Esophagus muscularis mucosa (tissue), 4 donors: ENCODE results near the gene UBE2J2. TPM values are rescaled to one million over a fixed set of nuclear protein-coding genes. Genes with fewer than 3 reads are reported as not detected.

Experiments
- DNase-seq: peaks from one replicate; pipeline ENCODE4 v3.0.0-alpha.2; 2017; ENCODE audit errors: extremely low spot score
- H3K27ac ChIP-seq, 4 donors: fragments of 200-600 bp; sonication (generic); replicated peaks in 1 of 4; 1 replicate in 3 of 4; 2 replicates in 1 of 4; pipeline ENCODE4 v1.5.1; 2016 to 2019; ENCODE audit warnings: mild to moderate bottlenecking in 1 of 4
- H3K27me3 ChIP-seq, 4 donors: fragments of 200-600 bp; sonication (generic); one replicate each; pipeline versions ENCODE4 v1.5.1 to v1.6.0; 2016 to 2019
- H3K36me3 ChIP-seq, 4 donors: fragments of 200-600 bp; sonication (generic); one replicate each; pipeline ENCODE4 v1.5.1; 2016 to 2019
- H3K4me1 ChIP-seq, 4 donors: fragments of 200-600 bp; sonication (generic); one replicate each; pipeline ENCODE4 v1.5.1; 2016 to 2019
- H3K4me3 ChIP-seq, 4 donors: fragments of 200-600 bp; sonication (generic); 1 replicate in 2 of 4; 2 replicates in 2 of 4; pipeline ENCODE4 v1.5.1; 2016 to 2019; ENCODE audit warnings: mild to moderate bottlenecking in 4 of 4, moderate library complexity in 1 of 4
- H3K9me3 ChIP-seq, 4 donors: fragments of 200-600 bp; sonication (generic); 1 replicate in 3 of 4; 2 replicates in 1 of 4; pipeline ENCODE4 v1.5.1; 2016 to 2019
- EP300 ChIP-seq: sonication (generic); formaldehyde crosslinking; IDR thresholded peaks from one replicate; pipeline ENCODE4 v1.6.1; 2017; ENCODE audit warnings: antibody characterized with exemption
- POLR2A ChIP-seq: fragments of 450-650 bp; IDR thresholded peaks from one replicate; pipeline ENCODE4 v1.6.1; 2017; ENCODE audit warnings: antibody characterized with exemption, moderate library complexity, mild to moderate bottlenecking, low read depth
- POLR2AphosphoS5 ChIP-seq, 2 donors: sonication (generic); formaldehyde crosslinking; IDR thresholded peaks; one replicate each; pipeline ENCODE4 v1.6.1; 2017; ENCODE audit warnings: antibody characterized with exemption in 2 of 2
- WGBS: methylation state at CpG from one replicate; pipeline ENCODE4 v1.1.5; 2018; 5-methylcytosine and 5-hydroxymethylcytosine counted together
- intact Hi-C: fragments of 100-400 bp; cut with DNase I; formaldehyde crosslinking; loops from one replicate; pipeline ENCODE4 v1.15.1; 2023
- total RNA-seq, 4 donors: library from RNA; depleted of rRNA; stranded (reverse); fragments of >200 nt; gene quantifications; one replicate each; pipeline versions ENCODE4 v1.1.0 to v1.2.1, GENCODE V29; 2016
- TF ChIP-seq, protein P1 (sequence below), 3 experiments: fragments of 200-600 bp in 2 of 3; fragments of 450-650 bp in 1 of 3; sonication (generic) in 2 of 3; IDR thresholded peaks; one replicate each; pipeline ENCODE4 v1.5.1; 2017 to 2019; ENCODE audit warnings: antibody characterized with exemption in 3 of 3, mild to moderate bottlenecking in 2 of 3, moderate library complexity in 1 of 3

Gene UBE2J2
- total RNA-seq, 4 donors from 2014 or later = 34.9 to 61.4 (median 49.5) TPM

DNA sequence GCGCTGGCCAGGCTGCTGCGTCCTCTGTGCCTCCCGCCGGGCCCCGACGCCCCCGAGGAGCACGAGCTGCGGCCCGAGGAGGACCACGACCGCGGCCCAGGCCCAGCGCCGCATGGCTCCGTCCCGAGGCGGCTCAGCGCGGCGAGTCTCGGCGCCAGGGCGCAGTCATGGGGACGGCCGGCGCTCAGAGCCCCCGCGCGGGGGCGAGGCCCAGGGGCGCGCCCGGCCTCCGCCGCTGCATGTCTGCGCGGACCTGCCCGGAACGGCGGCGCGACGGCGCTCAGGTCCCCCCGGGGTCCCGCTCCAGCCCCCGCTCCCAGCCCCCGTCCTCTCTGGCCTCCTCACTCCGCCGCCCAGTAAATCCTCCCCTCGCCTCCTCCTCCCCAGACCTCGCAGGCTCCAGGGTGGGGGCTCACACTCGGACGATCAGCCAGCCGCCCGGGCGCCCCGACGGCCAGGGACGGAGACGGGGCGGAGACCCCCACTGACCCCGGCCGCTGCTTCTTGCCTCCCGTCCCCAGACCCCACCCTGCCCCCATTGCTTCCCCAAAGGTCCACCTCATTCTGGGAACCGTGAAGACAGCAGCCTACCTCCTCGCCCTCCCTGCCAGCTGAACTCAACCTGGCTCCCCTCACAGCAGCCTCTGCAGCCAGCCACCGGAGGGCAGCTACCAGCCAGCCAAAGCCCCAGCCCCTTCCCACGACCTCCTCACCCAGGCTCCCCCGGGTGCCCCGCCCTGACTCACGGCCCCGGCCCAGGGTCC is 26.9 kb downstream of the UBE2J2 start, which contains the start of gene C1QTNF12:
C1QTNF12 (minus strand) TSS at position 146 of the 764 bp plus-strand sequence; CDS start at position 114, 32 bp downstream.
- Histone ChIP-seq H3K27ac (no peak within 1 kb of the TSS), H3K4me3 (peak within 1 kb of the TSS in 2 of 4 donors; percentile 5 to 24), H3K36me3 (peaks cover 0 to 31% (median 6%) of the 10 kb centered on the region in 4 donors), H3K9me3 (no peaks in the 10 kb centered on the region), H3K27me3 (peaks cover 0 to 41% (median 18%) of the 10 kb centered on the region in 4 donors), H3K4me1 (peaks cover 3 to 19% (median 15%) of the 10 kb centered on the region in 4 donors)
- no peak for DNase-seq
- TF ChIP-seq POLR2AphosphoS5 (IDR thresholded peaks at IDR 0.05) (no peak), POLR2A (no peak), EP300 (no peak)
- TF ChIP-seq, protein P1, sequence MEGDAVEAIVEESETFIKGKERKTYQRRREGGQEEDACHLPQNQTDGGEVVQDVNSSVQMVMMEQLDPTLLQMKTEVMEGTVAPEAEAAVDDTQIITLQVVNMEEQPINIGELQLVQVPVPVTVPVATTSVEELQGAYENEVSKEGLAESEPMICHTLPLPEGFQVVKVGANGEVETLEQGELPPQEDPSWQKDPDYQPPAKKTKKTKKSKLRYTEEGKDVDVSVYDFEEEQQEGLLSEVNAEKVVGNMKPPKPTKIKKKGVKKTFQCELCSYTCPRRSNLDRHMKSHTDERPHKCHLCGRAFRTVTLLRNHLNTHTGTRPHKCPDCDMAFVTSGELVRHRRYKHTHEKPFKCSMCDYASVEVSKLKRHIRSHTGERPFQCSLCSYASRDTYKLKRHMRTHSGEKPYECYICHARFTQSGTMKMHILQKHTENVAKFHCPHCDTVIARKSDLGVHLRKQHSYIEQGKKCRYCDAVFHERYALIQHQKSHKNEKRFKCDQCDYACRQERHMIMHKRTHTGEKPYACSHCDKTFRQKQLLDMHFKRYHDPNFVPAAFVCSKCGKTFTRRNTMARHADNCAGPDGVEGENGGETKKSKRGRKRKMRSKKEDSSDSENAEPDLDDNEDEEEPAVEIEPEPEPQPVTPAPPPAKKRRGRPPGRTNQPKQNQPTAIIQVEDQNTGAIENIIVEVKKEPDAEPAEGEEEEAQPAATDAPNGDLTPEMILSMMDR (IDR thresholded peaks at IDR 0.05) = no peak
- intact Hi-C loops = no loop called here
- 2% methylated on average over 9 of the region's 74 CpGs for WGBS

DNA sequence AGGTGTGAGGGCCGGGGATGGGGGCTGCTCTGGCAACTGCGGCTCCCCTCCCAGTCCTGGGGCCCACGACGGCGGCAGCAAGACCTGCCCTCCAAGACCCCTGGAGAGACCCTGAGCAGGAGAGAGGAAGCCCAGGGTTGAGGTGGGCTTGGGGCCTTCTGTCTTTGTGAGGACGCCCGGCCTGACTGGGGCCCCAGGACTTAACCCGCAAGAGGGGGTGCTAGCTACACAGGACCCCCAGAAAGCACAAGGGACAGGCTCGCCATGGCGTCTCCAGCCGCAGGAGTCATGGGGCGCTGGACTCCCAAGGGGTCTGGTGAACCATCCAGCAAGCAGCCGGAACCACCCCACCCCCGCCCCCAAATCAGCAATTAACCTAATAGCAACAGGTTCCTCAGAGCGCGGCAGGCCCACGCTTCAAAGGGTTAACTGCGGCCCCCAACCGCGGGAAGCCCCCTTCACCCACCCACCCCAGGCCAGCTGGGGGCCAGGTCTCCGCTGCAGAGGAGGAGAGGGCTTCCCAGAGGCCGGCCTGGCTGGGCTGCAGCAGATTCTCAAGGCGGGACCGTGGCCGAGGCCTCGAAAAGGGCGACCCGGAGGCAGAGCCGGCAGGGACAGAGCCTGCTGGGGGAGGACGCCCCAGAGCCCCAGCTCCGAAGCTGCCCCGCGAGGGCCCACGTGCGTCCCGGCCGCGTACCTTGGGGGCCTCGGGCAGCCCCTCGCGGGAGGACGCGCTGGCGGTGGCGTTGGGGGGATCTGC is 27.7 kb downstream of the UBE2J2 start:
- intact Hi-C loops = no loop called here
- Histone ChIP-seq H3K27me3 (peaks cover 0 to 49% (median 18%) of the 10 kb centered on the region in 4 donors), H3K9me3 (no peaks in the 10 kb centered on the region), H3K27ac (no peak overlapping the region), H3K36me3 (peaks cover 0 to 28% (median 4%) of the 10 kb centered on the region in 4 donors), H3K4me1 (peaks cover 3 to 19% (median 15%) of the 10 kb centered on the region in 4 donors), H3K4me3 (peak overlapping the region in 2 of 4 donors; percentile 5 to 24)
- WGBS = 80% methylated on average over 7 of the region's 45 CpGs
- TF ChIP-seq, protein P1 (IDR thresholded peaks at IDR 0.05) = no peak
- no peak for TF ChIP-seq EP300
- no peak for TF ChIP-seq POLR2A
- no peak for TF ChIP-seq POLR2AphosphoS5 (IDR thresholded peaks at IDR 0.05)
- no peak for DNase-seq

DNA sequence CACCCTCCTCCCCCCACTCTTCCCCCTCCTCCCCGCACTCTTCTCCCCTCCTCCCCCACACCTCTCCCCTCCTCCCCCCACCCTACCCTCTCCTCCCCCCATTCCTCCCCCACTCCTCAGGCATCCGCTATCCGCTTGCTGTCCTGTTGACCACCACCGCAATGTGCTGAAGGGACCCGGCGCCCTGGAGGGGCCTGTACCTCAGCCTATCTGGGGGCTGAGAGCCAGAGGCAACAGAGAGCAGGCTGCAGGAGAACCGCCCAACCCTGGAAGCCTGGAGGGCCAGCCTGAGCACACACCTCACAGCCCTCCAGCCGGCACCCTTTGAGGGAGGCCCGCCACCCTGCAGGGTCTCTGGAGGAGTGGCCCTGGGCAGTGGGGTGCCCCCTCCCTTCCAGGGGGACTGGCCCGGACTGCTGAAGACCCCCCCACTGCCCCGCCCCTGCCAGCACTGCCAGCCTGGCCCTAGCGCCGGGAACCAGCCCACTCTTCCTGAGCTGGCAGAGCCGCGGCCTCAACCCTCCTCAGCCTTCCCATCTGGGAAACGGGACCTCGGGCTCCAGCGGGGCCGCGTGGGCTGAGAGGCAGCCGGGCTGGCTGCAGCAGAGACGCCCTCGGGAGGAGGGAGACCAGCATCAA is 28.4 kb downstream of the UBE2J2 start:
- Histone ChIP-seq H3K4me3 (no peak overlapping the region), H3K9me3 (no peaks in the 10 kb centered on the region), H3K27ac (no peak overlapping the region), H3K27me3 (peaks cover 0 to 56% (median 18%) of the 10 kb centered on the region in 4 donors), H3K4me1 (peaks cover 3 to 19% (median 15%) of the 10 kb centered on the region in 4 donors), H3K36me3 (peaks cover 0 to 24% (median 4%) of the 10 kb centered on the region in 4 donors)
- DNase-seq = no peak
- 85% methylated on average over 12 of the region's 23 CpGs for WGBS
- intact Hi-C loops = no loop called here
- TF ChIP-seq, protein P1 (IDR thresholded peaks at IDR 0.05) = no peak
- TF ChIP-seq POLR2A (no peak), POLR2AphosphoS5 (IDR thresholded peaks at IDR 0.05) (no peak), EP300 (no peak)

DNA sequence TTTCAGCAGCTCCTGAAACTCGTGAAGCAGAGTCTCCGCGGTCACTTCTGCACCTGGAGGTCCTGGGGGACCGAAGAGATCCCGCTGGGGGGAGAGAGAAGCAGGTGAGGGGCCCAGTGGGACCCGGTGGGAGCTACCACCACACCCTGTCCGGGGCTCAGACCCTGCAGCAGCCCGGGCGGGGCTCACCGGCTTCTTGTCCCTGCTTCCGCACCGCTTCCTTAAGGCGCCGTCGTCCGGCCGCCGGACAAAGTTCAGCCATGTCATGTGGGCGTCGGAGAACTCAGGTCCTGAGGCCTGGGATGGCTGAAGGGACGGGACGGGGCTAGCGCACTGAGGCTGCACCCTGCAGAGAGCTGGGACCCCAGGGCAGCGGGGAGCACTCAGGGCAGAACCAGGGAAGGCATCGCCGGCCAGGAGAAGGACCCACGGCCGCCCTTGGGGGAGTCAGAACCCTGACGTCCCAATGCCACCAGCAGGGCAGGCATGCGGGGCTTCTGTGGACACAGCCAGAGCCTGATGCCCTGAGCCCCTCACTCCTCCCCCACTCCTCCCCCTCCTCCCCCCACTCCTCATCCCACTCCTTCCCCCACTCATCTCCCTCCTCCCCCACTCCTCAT is 29.4 kb downstream of the UBE2J2 start:
- Histone ChIP-seq H3K27ac (no peak overlapping the region), H3K27me3 (peaks cover 0 to 66% (median 18%) of the 10 kb centered on the region in 4 donors), H3K4me1 (peaks cover 3 to 26% (median 17%) of the 10 kb centered on the region in 4 donors), H3K4me3 (peak overlapping the region in 2 of 4 donors; percentile 8 to 22), H3K9me3 (no peaks in the 10 kb centered on the region), H3K36me3 (peaks cover 0 to 24% (median 4%) of the 10 kb centered on the region in 4 donors)
- TF ChIP-seq EP300 = no peak
- no peak for TF ChIP-seq POLR2AphosphoS5 (IDR thresholded peaks at IDR 0.05)
- TF ChIP-seq, protein P1 (IDR thresholded peaks at IDR 0.05) = no peak
- TF ChIP-seq POLR2A = no peak
- intact Hi-C loops = no loop called here
- WGBS = 83% methylated on average over 29 of the region's 30 CpGs
- DNase-seq = no peak
